IMR-90 (cell line): ENCODE results near the gene FAM163B.

ENCODE experiments used
- CEBPB ChIP-seq: IDR thresholded peaks from 2 replicates; pipeline ENCODE4 v1.6.1; 2012; ENCODE audit warnings: low read depth, low read length, improper control_type of control experiment
- CTCF ChIP-seq: conservative IDR thresholded peaks from 2 replicates; pipeline ENCODE4 v1.5.1; 2012; ENCODE audit warnings: mild to moderate bottlenecking, low read depth, low read length, improper control_type of control experiment

GRCh38 chr9:133605446-133605845 lies 3.7 kb downstream of the FAM163B start:
- TF ChIP-seq CEBPB (no peak), CTCF (no peak)
